Gastrocnemius medialis (tissue), 4 donors: ENCODE measurements around the gene HEPHL1.

ENCODE experiments used
- POLR2A ChIP-seq, 2 donors: fragments of 450-650 bp; IDR thresholded peaks; one replicate each; pipeline ENCODE4 v1.6.1; 2017; ENCODE audit warnings: antibody characterized with exemption in 2 of 2, mild to moderate bottlenecking in 2 of 2, moderate library complexity in 2 of 2
- TF ChIP-seq, protein P1 (sequence below), 5 experiments: fragments of 450-650 bp in 3 of 5; fragments of 200-600 bp in 2 of 5; sonication (generic) in 2 of 5; IDR thresholded peaks in 4 of 5; conservative IDR thresholded peaks in 1 of 5; 1 replicate in 4 of 5; 2 replicates in 1 of 5; pipeline ENCODE4 v1.5.1; 2016 to 2019; ENCODE audit warnings: antibody characterized with exemption in 5 of 5, mild to moderate bottlenecking in 3 of 5, moderate library complexity in 3 of 5

DNA sequence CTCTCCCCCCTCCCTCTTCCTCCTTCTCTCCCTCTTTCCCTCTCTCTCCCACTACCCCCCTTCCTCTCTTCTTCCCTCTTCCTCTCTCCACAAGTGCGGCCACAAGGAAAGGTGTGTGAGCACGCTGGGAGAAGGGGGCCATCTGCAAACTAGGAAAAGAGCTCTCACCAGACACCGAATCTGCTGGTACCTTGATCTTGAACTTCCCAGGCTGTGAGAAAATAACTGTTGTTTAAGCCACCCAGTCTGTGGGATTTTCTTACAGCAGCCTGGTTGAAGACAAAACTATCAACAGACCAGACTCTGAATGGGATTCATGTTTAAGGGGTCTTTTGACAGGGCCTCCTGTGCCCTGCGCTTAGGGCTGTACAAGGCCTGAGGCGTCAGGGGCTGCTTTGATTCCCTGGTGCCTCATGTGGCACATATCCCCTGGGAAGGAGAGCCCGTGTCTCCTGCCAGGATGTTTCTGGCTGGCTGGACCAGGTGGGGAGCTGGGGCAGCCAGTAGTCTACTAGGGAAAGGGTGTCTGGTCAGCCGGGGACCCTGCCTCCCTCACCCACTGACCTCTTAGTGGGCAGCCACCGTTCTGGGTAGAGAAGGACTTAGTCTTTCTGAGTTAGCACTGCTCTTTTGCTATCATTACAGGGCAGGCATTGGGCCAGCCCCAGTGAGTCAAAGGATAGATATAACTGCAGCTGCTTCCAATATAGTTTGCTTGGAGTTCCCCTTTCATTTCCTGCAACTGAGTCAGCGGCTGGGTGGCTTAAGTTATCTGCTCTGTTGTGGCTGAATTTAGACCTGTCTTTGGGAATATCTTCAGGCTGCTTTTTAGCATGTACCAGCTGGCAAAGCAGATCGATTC, 113.7 kb downstream of the HEPHL1 start:
- TF ChIP-seq, protein P1, sequence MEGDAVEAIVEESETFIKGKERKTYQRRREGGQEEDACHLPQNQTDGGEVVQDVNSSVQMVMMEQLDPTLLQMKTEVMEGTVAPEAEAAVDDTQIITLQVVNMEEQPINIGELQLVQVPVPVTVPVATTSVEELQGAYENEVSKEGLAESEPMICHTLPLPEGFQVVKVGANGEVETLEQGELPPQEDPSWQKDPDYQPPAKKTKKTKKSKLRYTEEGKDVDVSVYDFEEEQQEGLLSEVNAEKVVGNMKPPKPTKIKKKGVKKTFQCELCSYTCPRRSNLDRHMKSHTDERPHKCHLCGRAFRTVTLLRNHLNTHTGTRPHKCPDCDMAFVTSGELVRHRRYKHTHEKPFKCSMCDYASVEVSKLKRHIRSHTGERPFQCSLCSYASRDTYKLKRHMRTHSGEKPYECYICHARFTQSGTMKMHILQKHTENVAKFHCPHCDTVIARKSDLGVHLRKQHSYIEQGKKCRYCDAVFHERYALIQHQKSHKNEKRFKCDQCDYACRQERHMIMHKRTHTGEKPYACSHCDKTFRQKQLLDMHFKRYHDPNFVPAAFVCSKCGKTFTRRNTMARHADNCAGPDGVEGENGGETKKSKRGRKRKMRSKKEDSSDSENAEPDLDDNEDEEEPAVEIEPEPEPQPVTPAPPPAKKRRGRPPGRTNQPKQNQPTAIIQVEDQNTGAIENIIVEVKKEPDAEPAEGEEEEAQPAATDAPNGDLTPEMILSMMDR (IDR thresholded peaks at IDR 0.05 in 4 of 5, conservative IDR thresholded peaks at IDR 0.05 in 1 of 5) = no peak
- no peak for TF ChIP-seq POLR2A (IDR thresholded peaks at IDR 0.05)
